Neural crest cell (in vitro differentiated cells): ENCODE data around the gene PRKN. TPM values are rescaled to one million over a fixed set of nuclear protein-coding genes. Genes with fewer than 3 reads are reported as not detected.
A peak's percentile ranks its signal among the peaks of the same experiment; 100 is the strongest.

Source experiments
- DNase-seq: peaks from one replicate; pipeline ENCODE4 v3.0.0; 2021; ENCODE audit warnings: low read depth, mixed read lengths, low spot score
- H3K27ac Mint-ChIP-seq: one replicate; pipeline ENCODE4 v1.8.0; 2021; ENCODE audit warnings: mild to moderate bottlenecking, mixed read lengths; ENCODE audit not compliant: unreplicated experiment
- H3K27me3 Mint-ChIP-seq: 2 replicates; pipeline ENCODE4 v1.8.0; 2021; ENCODE audit warnings: low read depth, mild to moderate bottlenecking, mixed read lengths
- H3K36me3 Mint-ChIP-seq: 2 replicates; pipeline ENCODE4 v1.8.0; 2021; ENCODE audit warnings: low read depth, mild to moderate bottlenecking, mixed read lengths
- H3K4me1 Mint-ChIP-seq: 2 replicates; pipeline ENCODE4 v1.8.0; 2021; ENCODE audit warnings: mixed read lengths
- H3K4me3 Mint-ChIP-seq: one replicate; pipeline ENCODE4 v1.8.0; 2021; ENCODE audit warnings: mild to moderate bottlenecking, mixed read lengths
- H3K9me3 Mint-ChIP-seq: 2 replicates; pipeline ENCODE4 v1.8.0; 2021; ENCODE audit warnings: mixed read lengths
- CTCF ChIP-seq: fragments of 200-600 bp; sonication (generic); conservative IDR thresholded peaks from 2 replicates; pipeline ENCODE4 v1.5.0; 2021; ENCODE audit warnings: antibody characterized with exemption, mild to moderate bottlenecking
- total RNA-seq: library from RNA; stranded (reverse); gene quantifications from 2 replicates; pipeline ENCODE4 v1.2.1, GENCODE V29; 2021

PRKN gene
- total RNA-seq, 1 donor from 2014 or later: 3.2 TPM

- H3K27me3 Mint-ChIP-seq: no peaks in the 10 kb centered on the region
- peaks cover 9% of the 10 kb centered on the region for H3K9me3 Mint-ChIP-seq
- TF ChIP-seq CTCF: no peak
- H3K4me3 Mint-ChIP-seq: no peak overlapping the region
- no peak for DNase-seq
- H3K36me3 Mint-ChIP-seq: no peaks in the 10 kb centered on the region
- H3K4me1 Mint-ChIP-seq: peaks cover 4% of the 10 kb centered on the region
- H3K27ac Mint-ChIP-seq: no peak overlapping the region
These were observed 652.8 kb downstream of the PRKN start for GRCh38 chr6:162074641-162075275.

- no peak for TF ChIP-seq CTCF
- Mint-ChIP-seq H3K4me1 (peaks cover 4% of the 10 kb centered on the region), H3K27me3 (no peaks in the 10 kb centered on the region)
These were observed 656.9 kb downstream of the PRKN start for GRCh38 chr6:162070639-162071038.

GRCh38 chr6:162069995-162070394 lies 657.6 kb downstream of the PRKN start:
- peaks cover 4% of the 10 kb centered on the region for H3K4me1 Mint-ChIP-seq
- no peak overlapping the region for H3K27ac Mint-ChIP-seq
- no peaks in the 10 kb centered on the region for H3K27me3 Mint-ChIP-seq
- no peak for DNase-seq
- no peak overlapping the region for H3K4me3 Mint-ChIP-seq
- peaks cover 6% of the 10 kb centered on the region for H3K36me3 Mint-ChIP-seq
- TF ChIP-seq CTCF: no peak
- peaks cover 21% of the 10 kb centered on the region for H3K9me3 Mint-ChIP-seq

More at GRCh38 chr6:162070639-162071038, 656.9 kb downstream of the PRKN start:
- Mint-ChIP-seq H3K9me3 (peaks cover 21% of the 10 kb centered on the region), H3K4me3 (no peak overlapping the region), H3K36me3 (peaks cover 6% of the 10 kb centered on the region), H3K27ac (no peak overlapping the region)
- DNase-seq: no peak

GRCh38 chr6:162068340-162068739 lies 659.2 kb downstream of the PRKN start:
- H3K4me1 Mint-ChIP-seq: no peaks in the 10 kb centered on the region
- no peak overlapping the region for H3K4me3 Mint-ChIP-seq
- no peak for DNase-seq
- H3K27ac Mint-ChIP-seq: no peak overlapping the region
- H3K9me3 Mint-ChIP-seq: peaks cover 24% of the 10 kb centered on the region
- no peak for TF ChIP-seq CTCF
- no peaks in the 10 kb centered on the region for H3K27me3 Mint-ChIP-seq
- peaks cover 6% of the 10 kb centered on the region for H3K36me3 Mint-ChIP-seq

- Mint-ChIP-seq H3K36me3 (peaks cover 4% of the 10 kb centered on the region), H3K27ac (peak overlapping the region; percentile 50)
These were observed 663.9 kb downstream of the PRKN start for GRCh38 chr6:162063666-162064065.

More at GRCh38 chr6:162063666-162064065, 663.9 kb downstream of the PRKN start:
- Mint-ChIP-seq H3K4me1 (no peaks in the 10 kb centered on the region), H3K9me3 (peaks cover 13% of the 10 kb centered on the region), H3K4me3 (no peak overlapping the region), H3K27me3 (no peaks in the 10 kb centered on the region)
- TF ChIP-seq CTCF: no peak
- no peak for DNase-seq
